HG03135 (cell line): ENCODE data around the gene ADGRG2.
"Not testable (repeated sequence)": the region's sequence is repeated elsewhere in the genome, so short reads cannot be mapped to it uniquely, and the experiment has no call there.

Experiments used
- ATAC-seq: cut with Tn5 transposase; IDR thresholded peaks from one replicate; pipeline ENCODE4 v1.9.1; 2021; ENCODE audit warnings: mild to moderate bottlenecking, moderate library complexity; ENCODE audit not compliant: unreplicated experiment

ADGRG2 gene

DNA sequence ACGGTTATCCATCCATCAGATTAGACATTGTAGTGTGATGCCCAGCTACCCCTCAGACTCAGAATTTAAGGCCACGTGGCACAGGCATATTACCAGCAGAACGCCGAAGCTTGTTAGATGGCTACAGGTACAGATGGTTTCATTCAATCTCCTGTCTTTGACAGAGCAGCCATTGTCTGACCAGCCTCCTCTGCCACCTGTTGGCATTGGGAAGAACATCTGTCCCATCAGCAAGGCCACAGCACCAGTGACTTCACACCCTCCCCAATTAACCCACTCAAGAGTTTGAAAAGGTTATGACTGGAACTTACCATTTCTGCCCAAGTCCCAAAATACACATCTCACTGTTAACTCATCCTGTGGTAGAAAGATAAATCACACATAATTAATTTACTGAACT, 116.4 kb downstream of the ADGRG2 start:
- ATAC-seq = no peak

DNA sequence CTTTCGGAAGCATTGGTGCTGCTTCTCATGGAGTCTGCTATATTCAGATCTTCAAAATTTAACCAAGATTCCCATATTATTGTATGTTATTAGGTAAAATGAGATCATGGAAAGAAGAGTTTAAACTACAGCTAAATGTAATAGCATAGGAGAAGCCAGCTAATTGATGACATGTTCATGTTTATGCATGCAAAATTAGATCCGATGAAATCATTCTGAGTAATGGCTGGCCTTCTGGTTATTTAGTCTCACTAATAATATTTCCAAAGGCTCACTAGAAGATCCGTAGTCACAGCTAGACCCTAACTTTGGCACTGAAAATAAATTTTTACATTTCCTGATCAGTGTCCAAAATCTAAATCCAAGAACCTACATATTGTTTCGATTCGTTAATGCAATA, 118.5 kb downstream of the ADGRG2 start:
- ATAC-seq = no peak

DNA sequence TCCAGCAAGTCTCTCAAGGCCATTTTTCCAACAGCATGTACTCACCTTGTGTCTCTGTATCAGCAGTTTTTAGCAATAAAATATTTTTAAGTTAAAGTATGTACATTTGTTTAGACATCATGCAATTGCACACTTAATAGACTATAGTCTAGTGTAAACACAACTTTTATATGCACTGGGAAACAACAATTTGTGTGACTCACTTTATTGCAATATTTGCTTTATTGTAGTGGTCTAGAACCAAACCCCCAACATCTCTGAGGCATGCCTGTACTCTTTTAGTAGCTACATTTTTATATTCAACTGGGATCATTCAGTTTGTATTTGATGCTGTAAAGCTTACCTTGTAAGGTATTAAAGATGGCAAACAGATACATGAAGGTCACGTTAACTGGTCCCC, 123.6 kb downstream of the ADGRG2 start:
- no peak for ATAC-seq

DNA sequence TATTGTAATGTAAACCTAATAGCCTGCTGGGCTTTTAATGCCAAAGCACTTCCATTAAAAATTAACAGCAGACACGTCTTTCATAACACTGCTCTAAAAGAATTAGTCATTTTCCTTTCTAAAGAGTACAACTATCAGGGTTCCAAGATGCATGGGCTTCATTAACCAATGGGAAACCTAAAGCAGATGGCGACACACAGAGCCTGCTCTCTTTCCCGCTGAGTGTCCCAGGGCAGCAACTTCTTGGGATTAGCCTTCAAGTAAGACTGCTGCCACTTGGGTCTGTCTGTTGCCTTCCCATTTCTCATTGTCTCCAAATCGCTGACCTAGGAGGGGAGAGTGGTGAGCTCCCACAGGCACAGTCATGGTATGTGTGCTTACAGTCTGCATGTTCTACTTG, 124.4 kb downstream of the ADGRG2 start:
- ATAC-seq = no peak

DNA sequence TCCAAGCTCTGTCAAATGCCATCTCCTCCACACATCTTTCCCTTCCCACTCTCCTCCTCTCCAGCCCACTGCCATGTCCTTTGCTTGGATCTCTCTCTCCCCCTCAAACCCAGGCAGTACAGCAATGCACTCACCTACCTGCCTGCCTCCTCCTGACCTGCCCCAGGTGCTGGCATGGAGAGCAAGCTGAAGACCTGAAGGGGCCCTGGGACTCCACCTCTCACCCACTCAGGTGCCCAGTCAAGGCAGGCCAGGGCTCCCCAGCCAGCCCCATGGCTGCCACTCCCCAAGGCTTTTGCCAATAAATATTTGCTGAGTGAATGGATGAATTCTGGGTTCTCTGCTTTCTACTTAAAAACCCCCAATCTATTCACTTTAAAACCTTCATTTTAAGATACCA, 125.7 kb downstream of the ADGRG2 start:
- no peak for ATAC-seq

DNA sequence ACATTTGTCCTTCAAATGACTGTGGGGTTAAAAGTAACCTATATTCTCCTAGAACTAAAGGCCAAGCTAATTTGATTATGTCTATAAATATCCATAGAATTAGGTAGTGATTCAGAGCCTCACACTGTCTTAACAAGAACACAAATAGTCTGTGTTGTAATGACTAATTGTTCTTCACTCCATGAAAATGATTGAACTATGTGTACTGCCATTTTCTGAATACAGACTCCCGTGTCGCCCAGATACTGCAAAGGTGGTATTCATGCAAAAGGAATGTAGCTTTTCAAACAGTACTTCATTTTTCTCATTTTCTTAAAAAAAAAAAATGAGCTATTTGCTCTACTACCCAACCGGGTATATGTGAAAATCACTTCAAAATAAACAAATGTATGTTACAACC, 127.0 kb downstream of the ADGRG2 start:
- ATAC-seq = no peak

DNA sequence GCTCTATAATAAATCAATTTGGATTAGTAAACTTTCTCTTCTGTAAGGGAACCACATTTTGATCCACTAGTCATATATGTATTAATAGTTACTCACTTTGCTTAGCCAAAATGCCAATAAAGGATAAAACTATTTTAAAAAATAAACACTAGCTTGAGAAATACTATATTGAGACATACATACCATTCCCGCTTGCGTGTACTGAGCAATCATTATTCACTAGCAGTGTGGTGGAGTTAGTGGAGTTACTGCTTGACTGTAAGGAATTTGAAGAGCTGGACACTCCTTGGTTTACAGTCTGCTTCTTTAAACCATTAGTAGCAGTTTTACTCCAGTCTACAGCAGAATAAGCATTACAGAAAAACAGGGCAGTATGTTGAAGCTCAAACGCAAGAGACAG, 127.6 kb downstream of the ADGRG2 start:
- no peak for ATAC-seq

DNA sequence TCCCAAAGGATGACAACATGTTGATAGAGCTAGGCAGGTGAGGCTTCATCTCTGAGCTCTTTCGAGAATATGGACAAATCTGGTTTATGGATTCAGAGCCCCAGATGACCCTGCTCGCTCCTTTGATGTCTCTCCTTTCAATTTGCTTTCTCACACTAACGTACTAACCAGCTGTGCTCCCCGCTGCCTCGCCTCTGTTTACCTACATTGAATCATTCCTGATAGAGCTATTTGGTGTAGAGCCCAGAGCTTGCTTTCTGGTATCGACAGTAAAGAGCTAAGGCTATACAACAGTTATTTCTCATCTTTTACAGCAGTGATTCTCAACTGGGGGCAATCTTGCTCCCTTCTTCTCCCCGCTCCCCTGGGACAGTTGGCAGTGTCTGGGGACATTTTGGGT, 129.4 kb downstream of the ADGRG2 start:
- ATAC-seq = no peak

DNA sequence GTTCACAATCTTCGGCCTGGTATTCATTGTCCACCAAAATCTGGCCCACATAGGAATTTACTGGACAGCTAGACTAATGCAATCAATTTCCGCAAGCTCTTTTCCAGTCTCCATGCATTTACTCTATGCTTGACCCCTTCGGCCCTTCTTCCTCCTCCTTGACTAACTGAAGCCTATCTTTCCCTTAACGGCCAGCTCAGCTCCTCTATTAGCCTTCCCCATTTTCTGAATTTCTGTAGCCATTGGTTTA, 137.2 kb downstream of the ADGRG2 start:
- ATAC-seq = no peak

DNA sequence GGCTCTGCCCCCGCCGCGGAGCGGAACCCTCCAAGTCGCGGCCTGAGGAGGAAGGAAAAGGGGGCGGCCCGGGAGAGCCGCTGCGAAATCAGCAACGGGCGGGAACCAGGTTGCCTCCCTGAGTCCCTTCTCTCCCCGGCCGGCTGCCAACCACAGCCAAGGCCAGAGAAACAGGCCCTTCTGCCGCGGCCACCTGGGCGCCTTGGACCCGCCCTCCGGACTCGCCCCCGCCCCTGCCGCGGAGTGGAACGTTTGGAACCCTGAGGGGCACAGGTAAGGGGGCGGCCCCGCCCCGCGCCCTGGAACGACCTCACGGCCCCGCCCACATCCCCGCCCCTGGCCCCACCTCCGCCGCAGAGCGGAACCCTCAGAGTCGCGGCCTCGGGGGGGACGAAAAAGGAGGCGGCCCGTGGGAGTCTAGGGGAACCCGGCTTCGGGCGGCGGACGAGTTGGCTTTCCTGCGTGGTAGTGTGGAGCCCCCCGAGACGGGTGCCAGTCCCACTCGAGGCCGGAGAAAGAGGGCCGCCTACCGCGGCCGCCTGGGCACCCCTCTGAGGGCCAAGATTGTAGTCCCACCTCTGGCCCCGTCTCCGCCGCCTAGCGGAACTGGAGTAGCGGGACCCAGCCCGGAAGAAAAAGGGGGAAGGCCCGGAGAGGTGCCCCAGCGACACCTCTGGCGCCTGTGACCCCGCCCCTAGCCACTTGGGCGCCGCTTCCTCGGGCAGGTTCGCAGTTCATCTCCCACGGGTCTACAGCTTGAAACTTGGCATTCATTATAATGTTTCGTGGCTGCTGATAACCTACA, 137.7 kb downstream of the ADGRG2 start:
- peak; percentile 80 for ATAC-seq

DNA sequence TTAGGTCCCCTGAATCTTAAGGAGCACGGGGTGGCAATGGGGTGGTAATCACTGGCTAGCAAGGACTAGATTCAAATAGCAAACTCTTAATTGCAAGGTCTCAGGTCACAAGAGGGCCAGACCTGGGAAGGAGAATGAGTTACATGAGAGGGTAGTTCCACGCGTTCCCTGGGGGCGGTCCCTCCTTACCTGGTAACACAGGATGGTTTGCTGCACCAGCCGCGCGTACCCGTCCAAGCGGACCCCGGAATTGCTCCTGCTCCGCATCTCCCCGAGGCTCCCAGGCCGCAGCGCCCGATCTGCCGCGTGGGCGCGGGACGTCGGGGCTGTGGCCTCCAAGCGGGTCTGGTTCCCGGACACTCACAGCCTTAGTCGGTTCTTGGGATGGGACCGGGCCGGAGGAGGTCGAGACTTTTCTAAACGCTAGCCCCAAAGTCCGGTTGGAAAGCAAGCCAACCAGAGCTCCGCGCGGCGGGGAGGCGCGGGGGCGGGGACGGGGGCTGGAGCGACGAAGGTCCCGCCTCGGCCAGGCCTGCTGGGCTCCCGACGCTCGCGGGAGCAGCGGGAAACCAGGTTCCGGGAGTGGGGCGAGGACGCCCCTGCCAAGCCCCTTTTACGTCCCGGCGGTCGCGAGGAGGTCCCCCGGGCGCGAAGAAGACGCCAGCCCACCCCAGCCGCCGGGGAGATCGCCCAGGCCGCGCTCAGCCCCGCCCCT, 138.4 kb downstream of the ADGRG2 start, which contains the start of gene PHKA2:
PHKA2 (minus strand) TSS at position 449 of the 715 bp plus-strand sequence; CDS start at position 267, 182 bp downstream.
- peak; percentile 42 for ATAC-seq

DNA sequence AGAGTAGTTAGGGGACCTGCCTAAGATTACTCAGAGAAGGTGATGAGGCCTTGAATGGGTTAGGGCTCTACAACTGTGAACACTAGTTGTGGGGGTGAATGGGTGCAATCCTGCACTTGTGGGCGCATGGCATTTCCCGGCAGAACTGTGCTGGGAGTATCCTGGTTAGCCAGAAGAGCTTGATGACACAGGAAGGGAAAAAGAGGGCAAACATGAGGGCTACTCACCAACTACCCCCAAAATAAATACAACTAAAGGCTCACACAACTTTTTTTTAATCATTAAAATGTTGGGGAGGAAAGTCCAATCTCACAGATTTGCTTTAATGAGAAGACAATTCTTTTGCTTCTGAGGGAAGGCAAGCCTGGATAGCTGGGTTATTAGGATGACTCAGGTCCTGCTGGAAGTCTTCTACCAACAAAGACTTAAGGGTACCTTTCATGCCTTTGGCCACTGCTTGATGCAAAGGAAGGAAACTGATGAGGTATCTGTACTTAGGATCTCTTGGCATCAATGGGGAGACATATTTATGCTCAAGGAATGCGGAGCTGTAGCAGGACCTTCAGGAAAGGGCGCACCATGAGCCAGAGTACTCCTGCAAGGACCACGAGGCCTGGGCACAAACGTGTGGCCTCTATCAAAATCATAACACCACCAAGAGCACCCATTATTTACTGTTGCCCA, 141.0 kb downstream of the ADGRG2 start:
- no peak for ATAC-seq

DNA sequence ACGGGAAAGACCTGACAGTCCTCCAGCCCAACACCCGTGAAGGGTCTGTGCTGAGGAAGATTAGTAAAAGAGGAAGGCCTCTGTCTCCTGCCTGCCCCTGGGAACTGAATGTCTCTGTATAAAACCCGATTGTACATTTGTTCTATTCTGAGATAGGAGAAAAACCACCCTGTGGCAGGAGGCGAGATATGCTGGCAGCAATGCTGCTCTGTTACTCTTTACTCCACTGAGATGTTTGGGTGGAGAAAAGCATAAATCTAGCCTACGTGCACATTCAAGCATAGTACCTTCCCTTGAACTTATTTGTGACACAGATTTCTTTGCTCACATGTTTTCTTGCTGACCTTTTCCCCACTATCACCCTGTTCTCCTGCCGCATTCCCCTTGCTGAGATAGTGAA, 142.0 kb downstream of the ADGRG2 start:
- ATAC-seq = not testable (repeated sequence)

DNA sequence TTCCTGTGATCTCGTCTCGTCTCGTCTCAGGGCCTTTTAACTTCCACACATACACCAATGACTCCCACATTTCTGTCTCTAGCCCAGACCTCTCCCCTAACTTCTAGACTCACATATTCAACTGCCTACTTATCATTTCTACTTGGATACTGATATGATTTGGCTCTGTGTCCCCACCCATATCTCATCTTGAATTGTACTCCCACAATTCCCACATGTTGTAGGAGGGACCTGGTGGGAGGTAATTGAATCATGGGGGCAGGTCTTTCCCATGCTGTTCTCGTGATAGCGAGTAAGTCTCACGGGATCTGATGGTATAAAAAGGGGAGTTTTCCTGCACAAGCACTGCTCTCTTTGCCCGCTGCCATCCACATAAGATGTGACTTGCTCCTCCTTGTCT, 147.3 kb downstream of the ADGRG2 start:
- ATAC-seq = no peak

DNA sequence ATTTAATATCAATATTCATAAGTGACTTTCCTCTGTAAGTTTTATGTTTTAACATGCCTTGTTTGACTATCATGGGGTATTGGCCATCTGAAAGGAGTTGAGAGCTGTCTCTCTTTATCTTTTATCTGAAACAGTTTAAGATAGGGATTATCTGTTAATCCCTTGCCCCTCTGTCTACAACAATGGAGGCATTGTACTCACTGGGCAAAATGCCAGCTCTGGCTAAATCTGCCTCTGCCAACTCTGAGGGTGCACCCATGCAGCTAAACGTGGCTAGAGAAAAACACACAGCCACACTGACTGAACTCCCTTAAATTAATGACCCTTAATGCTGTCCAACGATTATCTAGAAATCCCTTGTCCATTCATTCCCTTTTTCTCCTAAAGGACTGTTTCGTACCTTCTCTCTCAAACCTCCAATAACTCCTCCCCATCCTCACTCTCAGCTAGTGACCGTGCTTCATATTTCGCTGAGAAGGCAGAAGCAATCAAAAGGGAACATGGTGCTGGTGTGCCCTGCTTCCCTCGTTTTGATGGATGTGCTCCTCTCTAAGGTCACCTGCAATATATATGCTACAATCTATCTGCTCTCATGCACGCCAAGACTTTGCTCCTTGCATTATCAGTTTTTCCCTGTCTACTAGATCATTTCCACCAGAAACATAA, 148.6 kb downstream of the ADGRG2 start:
- no peak for ATAC-seq

DNA sequence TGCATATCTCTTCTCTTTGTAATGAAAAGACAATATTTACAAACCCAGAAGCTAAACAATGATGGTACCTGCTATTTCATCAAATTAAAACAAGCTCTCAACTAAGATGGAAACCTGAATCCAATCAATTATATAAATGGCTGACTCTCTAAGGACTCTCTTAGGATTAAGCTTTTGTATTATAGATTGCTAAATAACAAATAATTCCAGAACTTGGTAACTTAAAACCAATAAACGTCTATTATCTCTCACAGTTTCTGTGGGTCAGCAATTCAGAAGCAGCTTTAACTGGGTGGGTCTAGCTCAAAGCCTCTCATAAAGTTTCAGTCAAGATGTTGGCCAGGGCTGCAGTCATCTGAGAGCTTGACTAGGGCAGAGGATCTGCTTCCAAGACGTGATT, 150.8 kb downstream of the ADGRG2 start:
- no peak for ATAC-seq

DNA sequence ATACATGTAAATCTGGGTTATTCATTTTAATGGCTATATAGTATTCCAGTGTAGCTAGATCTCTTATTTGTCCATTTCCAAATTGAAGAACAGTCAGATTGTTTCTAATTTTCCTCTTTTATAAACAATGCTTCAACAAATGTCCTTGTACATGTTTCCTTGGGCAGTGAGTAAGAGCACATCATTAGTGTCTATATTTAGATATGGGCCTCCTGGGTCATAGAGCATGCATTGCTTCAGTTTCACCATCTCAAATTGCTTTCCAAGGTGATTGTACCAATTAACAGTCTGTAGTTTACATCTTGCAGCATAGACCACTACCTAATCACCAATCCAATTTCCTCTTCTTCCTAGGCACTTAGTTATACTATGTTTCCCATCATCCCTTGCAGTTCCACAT, 151.8 kb downstream of the ADGRG2 start:
- no peak for ATAC-seq

DNA sequence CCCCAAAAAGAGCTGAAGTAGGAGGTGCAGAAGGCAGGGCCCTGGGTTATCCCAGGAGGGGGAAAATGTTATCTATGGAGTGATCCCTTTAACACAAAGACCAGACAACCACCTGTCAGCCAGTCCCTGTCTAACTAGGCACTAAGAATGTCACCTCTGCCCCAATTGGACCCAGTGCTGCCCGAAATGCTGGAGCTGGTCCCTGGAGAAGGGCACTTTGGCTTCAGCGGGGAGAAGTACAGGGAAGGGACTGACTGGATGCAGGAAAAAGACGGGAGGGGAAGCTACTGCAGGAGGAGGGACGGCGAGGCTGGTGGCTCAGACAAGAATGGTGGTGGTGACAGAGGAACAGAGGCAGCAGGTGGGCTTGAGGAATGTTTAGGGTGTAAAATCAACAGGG, 155.6 kb downstream of the ADGRG2 start:
- no peak for ATAC-seq

DNA sequence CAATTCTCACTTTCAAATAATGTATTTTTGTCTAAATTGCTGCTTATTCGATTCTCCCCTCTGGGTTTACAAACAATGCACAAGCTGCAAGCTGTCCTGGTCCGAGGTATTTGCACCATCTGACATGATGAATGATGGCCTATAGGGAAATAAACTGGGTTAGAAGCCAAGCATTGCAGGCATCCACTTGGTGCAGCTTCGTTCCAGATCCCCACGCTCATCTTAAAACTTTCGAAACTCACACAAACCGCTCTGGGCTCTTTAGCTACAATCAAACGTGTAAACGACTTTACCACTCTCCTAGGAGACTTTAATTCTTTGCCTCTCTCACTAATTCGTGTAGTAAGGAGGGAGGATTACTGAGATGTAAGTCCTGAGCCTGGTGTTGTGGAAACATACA, 157.4 kb downstream of the ADGRG2 start:
- ATAC-seq = no peak

DNA sequence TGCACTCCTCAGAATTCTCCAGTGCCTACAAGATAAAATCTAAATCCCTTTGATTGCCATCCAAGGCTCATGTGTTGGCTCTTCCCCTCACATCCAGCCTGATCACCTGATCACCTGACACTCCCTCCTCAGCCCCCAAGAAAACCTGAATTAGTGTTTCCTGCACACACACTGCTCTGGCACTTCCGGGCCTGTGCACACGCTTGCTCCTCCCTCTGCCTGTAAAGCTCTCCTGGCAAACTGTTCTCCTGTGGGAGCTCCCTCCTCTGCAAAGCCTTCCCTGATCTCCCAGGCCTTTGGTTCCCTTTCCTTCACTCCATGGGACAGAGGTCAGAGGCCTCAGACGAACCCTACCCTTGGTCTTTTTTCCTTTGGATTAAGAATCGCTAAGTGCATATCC, 158.2 kb downstream of the ADGRG2 start:
- ATAC-seq = no peak

DNA sequence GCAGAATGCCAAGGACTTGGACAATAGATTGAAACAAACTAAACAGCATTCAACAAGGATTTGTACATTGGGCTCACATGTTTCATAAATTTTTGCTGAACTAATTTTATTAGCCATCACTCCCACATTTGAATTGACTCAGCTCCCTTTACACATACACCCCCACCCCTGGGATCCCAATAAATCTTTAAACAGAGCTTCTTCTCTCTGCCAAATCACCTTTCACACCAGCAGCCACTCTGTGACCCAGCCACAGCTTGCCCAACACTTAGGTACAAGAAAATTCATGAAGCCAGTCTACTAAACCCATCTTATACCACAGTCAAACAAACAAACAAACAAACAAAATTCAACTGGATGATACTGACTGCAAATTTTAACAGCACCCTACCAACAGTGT, 159.9 kb downstream of the ADGRG2 start:
- no peak for ATAC-seq

DNA sequence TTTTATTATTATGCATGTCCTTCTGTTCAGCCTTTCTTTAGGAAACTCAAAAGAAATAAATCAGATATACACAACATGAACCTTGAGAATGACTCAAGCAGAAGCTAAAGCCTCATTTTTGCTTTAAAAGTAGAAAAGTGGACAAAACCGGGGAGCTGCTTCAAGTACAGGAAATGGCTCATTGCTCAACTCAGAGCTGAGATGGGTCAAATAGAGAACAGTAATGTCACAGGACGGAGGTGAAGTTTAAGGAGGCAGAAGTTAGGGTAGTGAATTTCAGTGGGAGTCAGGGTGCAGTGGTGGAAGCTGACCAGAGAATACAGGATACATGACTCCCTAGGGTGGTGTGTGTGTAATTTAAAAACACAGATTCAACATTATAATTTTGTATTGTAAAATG, 160.6 kb downstream of the ADGRG2 start:
- no peak for ATAC-seq
